HTR-8/SVneo (cell line): ENCODE data around the gene RFWD3.
A peak's percentile ranks its signal among the peaks of the same experiment; 100 is the strongest.

Source experiments
- DNase-seq: peaks from one replicate; pipeline ENCODE4 v3.0.0; 2011; ENCODE audit warnings: low spot score, mixed read lengths; ENCODE audit not compliant: insufficient read length
- FAIRE-seq: peaks from 2 replicates; lab custom pipeline; 2011; peaks lifted over from hg19 to GRCh38; lab: Jason Lieb, UNC

RFWD3 gene

GRCh38 chr16:74586948-74587347 lies 79.7 kb downstream of the RFWD3 start:
- DNase-seq (no peak), FAIRE-seq (peak; percentile 40)

- DNase-seq (no peak), FAIRE-seq (no peak)
Observed at GRCh38 chr16:74585846-74586443, 80.7 kb downstream of the RFWD3 start.

- no peak for DNase-seq
- no peak for FAIRE-seq
Observed at GRCh38 chr16:74583926-74584666, 82.6 kb downstream of the RFWD3 start.

- FAIRE-seq (no peak), DNase-seq (no peak)
Observed at GRCh38 chr16:74582970-74583369, 83.7 kb downstream of the RFWD3 start.

- FAIRE-seq (no peak), DNase-seq (no peak)
Observed at GRCh38 chr16:74580833-74581232, 85.8 kb downstream of the RFWD3 start.

- DNase-seq (no peak), FAIRE-seq (no peak)
Observed at GRCh38 chr16:74578838-74579237, 87.8 kb downstream of the RFWD3 start.

GRCh38 chr16:74578433-74578832 lies 88.2 kb downstream of the RFWD3 start:
- DNase-seq (no peak), FAIRE-seq (no peak)

- DNase-seq, result peak; percentile 27
- no peak for FAIRE-seq
Observed at GRCh38 chr16:74577882-74578366, 88.8 kb downstream of the RFWD3 start.

- FAIRE-seq (no peak), DNase-seq (no peak)
Observed at GRCh38 chr16:74575807-74576643, 90.7 kb downstream of the RFWD3 start.

- FAIRE-seq, result no peak
Observed at GRCh38 chr16:74575175-74575806, 91.4 kb downstream of the RFWD3 start.

GRCh38 chr16:74574146-74574545 lies 92.5 kb downstream of the RFWD3 start:
- no peak for DNase-seq
- no peak for FAIRE-seq

More at GRCh38 chr16:74575175-74575806, 91.4 kb downstream of the RFWD3 start:
- DNase-seq, result no peak

GRCh38 chr16:74573622-74574021 lies 93.1 kb downstream of the RFWD3 start:
- FAIRE-seq (no peak), DNase-seq (no peak)
